GM18861 (cell line): ENCODE data around the gene SCG2.
"Not testable (repeated sequence)": the region's sequence is repeated elsewhere in the genome, so short reads cannot be mapped to it uniquely, and the experiment has no call there.

ENCODE experiments used
- ATAC-seq: cut with Tn5 transposase; IDR thresholded peaks from one replicate; pipeline ENCODE4 v1.9.1; 2021; ENCODE audit not compliant: unreplicated experiment

SCG2 gene

DNA sequence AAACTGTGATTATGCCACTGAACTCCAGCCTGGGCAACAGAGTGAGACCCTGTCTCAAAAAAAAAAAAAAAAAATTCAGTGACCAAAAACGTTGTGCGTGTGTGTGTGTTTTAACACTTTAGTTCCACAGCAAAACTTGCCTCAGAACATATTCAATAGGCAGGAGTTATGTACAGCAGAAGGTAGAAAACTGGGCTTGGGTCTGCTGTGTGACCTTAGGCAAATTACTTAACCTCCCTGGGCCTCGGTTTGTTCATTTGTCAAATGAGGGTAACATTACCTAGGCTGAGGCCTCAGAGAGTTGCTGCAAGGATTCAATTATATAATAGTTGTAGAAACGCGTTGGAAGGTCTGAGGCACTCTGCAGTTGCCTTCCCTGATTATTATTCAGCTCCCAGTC, 10.3 kb upstream of the SCG2 start:
- ATAC-seq = no peak

DNA sequence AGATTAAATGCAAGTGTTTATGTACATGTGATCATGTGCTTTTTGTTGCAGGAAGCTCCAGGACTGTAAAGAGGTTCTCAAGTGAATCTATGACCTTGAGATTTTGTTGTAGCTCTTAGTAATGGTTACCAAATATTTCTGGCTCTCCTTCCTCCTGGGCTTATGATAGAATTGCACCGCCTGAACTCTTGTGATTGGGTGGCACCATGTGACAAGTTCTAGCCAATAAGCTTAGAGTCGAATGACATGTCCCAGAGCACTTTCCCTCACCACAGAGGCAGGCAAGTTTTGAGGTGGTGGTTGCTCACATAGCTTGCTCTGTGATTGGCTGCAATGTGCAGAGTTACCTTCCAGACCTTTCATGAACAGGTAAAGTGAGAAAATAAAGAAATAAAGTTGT, 8.9 kb upstream of the SCG2 start:
- ATAC-seq = no peak

DNA sequence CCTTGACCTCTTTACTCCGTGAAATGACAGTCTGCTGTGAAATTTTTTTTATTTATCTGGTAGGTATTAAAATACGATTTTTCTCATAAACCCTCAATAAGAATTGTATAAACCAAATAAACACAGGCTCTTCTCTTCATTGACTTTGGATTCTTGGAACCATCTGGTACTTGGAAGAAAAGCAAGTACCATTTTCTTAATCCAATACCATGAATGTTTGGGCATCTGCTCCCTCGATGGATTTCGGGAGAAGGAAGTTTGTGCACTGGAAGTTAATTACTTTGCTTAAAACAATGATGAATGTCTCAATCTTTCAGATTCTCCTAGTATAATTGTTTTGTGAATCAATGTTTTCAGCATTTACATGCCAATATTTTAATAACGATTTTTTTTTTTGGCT, 5.3 kb upstream of the SCG2 start:
- ATAC-seq = no peak

DNA sequence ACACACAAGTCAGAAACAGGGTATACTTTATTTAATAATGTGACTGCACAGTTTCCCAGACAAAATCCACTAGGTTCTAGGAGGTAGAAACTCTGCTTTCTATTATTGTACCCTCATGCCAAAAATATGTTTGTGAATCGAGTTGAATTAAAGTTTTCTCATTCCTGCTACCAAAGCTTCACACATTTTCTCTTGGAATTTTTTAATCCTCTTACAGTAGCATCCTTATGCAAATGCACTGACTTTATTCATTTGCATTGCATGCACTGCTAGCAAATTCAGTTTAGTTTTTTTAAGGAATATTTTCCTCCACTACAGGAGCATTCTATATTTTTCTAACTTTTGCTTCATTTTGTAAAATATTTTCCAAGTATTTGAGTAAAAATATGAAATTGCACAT, 4.8 kb upstream of the SCG2 start:
- ATAC-seq = no peak

DNA sequence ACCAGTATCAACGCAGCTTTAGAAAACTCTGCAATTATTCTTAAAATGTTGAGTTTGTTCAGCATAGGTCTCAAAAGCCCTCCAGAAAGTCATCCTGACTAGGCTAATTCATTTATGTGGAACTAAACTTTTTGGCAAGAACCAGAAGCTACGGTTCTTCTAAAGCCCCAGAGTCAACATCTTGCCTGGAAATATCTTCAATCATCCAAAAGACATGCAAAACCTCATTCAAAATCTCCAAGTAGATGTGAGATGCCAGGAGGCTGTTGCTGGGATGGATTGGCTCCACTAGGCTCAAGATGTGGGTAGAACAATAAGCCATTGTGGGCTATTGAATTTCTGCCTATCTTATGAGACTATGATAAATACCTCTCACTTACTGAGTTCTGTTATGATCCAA, 2.1 kb upstream of the SCG2 start:
- no peak for ATAC-seq

DNA sequence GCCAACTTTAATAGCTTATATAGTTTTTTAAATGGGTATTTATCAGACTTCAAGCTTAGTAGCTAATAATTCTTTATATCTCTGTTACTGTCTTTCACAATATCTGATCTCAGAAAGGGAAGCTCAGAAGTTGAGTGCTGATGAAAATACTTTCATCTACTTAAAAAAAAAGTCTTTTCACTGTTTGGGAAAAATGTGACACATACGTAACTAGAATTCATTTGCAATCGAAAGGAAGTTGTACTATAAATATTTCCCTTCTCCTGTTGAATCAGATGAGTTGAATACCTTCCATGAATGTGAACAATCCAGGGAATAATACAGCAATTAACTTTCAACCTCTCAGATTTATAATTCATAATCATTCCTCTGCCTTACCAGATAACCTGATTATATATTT, 811 bp upstream of the SCG2 start:
- no peak for ATAC-seq

DNA sequence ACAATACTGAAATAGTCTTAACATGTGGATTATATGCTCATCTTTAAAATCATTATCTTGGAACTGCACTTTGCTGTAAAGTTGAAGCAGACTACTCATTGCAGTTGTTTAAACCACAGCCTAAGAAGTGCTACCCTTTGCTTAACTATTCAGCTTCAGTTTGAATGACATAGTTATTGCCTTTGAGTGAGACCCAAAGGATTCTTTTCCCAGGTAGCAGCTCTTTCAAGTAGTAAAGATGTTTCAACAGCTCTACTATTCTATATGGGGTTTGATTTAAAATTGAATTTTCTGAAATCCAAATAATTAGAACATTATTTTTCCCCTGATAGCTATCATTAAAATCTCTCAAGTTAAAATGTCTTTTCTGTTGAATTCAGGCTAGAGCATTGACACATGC, 1.1 kb downstream of the SCG2 start:
- ATAC-seq = no peak

DNA sequence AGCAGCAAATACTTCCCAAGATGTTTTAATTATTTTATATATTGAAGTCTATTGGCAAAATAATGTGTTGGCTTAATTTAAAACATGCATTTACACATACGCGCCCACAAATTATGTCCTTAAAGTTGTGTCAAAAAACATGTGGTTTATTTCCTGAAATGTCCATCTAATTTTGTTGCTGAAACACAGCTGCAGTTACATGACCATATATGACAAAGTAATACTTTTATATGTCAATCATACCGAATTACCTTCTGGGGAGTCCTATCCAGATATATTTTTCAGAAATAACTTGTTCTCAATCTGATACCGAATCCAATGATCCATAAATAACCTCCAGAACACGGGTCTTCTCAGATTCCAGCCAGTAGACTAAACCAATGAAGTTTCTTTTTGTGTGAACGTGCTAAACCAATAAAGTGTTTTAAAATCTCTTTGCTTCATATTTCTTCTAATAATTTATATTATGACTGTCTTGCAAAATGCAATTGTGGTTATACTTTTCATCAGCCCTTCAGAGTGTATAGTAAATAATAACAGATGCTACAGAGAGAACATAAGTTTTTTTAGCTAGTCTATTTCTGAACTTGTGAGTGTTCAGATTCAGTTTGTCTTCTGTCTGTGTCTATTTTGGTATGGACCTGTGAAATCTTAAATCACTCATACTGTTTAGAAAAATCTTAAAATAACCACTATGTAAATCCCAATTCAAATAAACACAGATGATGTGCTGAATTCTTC, 2.4 kb downstream of the SCG2 start:
- ATAC-seq = no peak

DNA sequence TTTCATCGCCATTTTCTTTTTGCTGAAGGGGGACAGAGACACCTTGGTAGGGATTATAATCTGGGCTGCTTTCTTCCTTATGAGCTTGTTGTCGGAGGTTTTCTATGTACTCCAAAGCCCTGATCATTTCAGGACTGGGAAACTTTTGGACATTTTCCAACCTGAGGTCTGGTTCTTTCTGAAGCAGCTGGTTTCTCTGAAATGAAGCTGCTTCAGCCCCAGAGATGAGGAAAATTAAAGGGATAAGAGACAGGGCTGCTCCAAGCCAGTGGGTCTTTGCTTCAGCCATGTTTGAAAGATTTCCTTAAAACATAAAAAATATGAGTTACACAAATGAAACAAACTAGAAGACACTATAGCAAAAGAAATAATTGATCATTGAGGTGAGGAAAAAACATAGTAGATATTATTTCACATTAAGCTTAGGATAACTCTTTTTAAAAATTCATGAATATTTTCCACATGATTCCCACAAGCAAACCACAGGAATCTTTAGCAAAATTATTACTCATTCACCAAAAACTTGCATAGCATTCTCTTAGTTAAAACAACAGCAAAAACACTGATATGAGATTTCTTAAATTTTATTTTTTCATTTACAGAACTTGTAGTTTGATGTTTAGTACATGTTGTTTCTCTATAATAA, 3.0 kb downstream of the SCG2 start:
- no peak for ATAC-seq

DNA sequence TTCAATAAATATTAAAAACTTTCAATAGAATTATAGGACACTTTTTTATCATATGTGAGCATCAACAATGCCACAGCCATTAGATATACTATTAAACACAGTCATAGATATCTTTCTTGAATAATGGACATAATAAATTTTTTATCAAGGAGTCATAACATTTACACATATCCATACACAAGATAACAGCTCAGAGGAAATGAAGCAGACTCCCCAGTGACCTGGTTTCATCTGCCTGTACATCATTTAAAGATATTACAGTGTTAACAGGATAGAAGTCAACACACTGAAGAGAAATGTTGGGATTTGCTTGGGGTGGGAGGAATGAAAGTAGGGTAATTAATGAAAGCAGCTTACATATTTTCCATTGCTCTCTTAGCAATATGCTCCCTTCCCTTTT, 5.1 kb downstream of the SCG2 start:
- no peak for ATAC-seq

DNA sequence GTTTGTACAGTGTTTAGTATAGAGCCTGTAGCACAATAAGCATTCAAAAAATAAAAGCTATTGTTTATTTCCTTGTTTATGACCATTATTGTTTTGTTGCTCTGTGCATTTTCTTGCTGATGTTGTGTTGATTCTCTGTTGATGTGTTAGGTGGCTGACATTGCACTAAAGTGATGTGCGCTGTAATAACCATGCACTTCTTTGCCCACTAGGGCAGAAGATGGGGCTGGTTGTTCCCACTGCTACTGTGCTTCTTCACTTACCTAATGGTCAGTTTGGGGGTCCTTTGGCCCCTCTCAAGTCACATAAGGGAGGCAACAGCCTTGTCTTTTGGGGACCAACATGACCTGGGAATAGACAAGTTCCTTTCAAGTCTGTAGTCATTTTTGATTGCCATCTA, 6.0 kb downstream of the SCG2 start:
- ATAC-seq = no peak

DNA sequence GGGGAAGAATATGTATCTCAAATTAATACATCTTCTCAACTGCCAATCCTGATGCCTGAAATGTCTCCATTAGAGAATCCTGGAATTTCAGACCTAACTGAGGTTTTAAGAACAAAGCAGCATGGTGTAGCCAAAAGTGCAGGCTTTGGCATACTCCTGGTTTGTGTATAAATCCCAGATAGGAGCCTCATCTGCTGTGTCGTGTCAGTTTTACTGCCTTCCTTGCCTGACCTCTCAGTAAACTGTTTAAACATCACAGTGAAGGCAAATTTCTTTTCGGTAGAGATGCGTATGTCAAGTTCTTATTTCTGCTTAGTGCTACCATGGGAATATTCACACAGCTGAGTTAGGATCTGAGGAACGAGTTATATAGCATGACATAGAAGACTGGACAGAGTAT, 7.3 kb downstream of the SCG2 start:
- no peak for ATAC-seq

DNA sequence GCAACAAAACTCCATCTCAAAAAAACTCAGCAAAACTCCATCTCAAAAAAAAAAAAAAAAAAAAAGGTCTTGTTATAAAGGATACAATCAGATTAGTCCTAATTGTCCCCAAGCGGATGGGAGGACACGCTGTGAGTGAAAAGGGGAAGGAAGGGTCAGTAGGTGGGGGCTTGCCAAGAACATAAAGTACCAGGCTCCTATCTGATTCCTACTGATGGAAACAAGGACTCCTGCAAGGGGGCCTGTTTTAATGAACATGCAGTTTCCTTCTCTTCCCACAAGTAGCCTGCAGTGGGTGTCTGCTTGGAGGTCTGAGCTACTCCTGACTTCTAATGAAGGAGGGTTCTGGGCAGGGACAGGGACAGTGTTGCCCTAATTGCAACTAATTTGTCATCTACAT, 7.9 kb downstream of the SCG2 start:
- ATAC-seq = no peak

DNA sequence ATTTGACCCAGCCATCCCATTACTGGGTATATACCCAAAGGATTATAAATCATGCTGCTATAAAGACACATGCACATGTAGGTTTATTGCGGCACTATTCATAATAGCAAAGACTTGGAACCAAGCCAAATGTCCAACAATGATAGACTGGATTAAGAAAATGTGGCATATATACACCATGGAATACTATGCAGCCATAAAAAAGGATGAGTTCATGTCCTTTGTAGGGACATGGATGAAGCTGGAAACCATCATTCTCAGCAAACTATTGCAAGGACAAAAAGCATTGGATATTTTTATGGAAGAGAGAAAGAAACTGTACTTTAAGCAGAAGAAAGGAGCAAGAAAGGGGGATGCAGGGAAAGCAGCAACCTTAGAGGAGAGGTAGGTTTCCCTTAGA, 9.5 kb downstream of the SCG2 start:
- not testable (repeated sequence) for ATAC-seq

DNA sequence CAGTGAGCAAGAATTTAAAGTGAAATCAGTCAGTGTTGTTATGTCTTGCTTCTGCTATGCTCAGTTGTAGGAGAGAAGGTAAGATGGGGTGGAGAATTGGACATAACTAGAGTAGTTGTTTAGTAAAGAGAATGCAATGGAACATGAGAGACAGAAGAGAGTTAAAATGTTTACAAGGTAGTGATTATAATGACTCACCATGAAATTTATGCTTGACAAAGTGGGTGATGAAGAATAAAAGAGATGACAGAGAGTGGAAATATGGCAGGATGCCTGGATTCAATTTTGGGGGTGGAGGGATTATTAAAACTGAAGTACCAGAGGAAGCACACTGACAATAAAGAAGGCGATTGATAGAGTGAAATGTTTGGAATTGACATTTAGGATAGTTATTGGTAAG, 10.6 kb downstream of the SCG2 start:
- ATAC-seq = no peak

DNA sequence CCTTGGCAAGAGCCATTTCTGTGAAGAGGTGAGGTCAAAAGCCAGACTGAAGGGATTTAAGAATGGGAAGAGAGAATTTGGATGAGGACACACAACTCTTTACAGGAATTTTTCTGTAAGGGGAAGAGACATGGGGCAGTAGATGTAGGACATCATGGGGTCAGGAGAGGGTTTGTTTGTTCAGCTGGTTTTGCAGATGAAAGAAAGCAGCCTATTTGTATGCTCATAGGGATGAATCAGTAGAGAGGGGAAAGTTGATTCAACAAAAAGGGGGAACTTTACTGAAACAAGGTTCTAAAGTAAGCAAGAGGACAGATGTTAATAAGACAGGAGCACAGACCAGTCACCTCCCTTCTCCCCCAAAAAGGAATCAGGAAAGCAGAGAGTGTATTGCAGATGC, 11.2 kb downstream of the SCG2 start:
- ATAC-seq = no peak

DNA sequence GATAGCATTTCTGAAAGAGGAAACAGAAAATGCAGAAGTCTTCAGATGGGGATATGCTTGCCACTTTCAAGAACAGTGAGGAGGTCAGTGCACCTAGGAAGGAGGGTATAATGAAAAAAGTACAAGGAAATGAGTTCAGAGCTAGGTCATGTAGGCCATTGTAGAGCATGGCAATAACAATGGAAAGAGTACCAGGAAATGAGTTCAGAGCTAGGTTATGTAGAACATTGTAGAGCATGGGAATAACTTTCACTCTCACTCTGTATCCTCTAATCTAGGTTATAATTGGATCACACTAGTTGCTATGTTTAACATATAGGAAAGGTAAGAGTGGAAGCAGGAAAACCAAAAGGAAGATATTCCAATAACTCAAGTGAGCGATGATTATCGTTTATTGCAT, 12.3 kb downstream of the SCG2 start:
- ATAC-seq = no peak

DNA sequence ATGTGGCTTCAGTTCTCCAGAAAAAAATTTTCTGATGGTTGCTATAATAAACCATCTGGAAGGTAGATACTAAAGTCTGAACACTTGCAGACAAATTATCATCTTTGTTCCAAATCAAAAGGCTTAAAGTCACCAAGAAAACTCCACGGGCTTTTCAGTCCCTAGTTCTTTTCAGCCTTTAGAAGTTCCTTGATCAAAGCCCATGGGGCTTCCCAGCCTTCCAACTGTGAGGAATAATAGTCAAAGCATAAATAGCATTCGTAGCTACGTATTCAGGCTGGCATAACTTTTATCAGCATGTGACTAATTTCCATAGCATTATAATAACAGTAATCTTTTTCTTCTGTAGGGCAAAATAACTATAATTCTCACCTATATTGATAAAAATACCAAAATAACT, 13.9 kb downstream of the SCG2 start:
- ATAC-seq = no peak

DNA sequence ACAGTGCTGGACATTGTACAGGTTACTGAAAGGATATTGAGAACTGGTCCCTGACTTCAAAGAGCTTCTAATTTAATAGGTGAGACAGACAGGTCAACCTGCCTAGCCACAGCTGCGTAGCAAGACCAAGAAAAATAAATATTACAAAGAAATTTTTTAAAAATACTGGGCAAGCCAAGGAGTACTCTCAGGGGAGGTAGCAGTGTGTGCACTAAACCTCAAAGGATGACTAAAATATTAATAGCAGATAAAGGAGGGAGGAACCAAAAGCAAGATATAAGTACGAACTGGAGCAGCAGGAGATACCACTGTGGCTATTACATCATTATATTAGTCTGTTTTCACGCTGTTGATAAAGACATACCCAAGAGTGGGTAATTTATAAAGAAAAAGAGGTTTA, 14.9 kb downstream of the SCG2 start:
- ATAC-seq = no peak

DNA sequence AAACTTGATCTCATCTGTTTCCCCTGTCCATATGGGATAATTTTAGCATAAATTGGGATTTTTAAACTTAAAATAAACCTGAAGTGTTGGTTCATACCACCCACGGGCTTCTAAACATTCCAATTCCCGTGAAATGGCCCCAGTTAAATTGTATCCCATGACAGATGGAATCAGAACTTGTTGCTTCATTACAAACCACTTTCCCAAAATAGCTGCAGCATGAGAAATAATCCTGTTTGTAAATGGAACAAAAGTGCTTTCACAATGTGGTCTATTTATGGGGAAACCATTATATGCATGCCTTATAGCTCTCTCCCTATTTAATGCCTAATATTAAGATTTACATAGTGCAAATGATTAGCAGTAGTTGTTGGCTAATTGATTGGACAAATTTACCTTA, 15.9 kb downstream of the SCG2 start:
- ATAC-seq = no peak

DNA sequence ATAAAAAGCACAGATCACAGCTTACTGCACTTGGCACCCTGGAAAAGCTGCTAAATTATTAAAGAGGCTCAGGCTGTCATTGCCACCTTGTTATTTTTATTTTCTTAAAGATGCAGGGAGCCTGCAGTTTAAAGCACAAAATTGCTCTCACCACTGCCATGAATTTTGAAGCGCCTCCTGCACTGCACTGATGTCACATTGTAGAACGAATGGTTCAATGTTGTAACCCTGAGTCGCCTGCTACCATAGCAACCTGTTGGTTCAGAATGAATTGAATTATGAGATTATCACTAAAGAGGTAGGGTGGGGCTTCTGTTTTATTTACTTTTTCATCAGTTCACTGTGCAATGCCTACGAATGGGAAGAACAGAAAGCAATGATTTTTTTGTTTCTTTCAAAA, 16.5 kb downstream of the SCG2 start:
- ATAC-seq = no peak

DNA sequence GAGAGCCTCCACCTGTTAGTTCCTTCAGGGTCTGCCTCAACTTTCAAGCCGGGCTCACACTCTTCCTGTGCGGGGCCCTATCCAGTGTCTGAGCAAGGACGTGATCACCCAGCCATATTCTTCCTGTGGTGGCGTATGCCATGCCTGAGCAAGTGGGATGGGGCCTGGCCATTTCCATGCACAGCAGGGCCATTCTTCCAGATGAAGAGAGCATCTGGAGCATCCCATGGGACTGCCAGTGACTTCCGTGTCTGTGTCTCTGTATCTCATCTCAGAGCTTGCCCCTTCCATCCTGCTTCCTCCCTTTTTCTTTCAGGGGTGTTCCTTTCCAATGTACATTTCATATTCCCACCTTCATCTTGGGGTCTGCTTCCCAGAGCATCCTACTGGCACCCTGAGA, 20.2 kb downstream of the SCG2 start:
- ATAC-seq = no peak

DNA sequence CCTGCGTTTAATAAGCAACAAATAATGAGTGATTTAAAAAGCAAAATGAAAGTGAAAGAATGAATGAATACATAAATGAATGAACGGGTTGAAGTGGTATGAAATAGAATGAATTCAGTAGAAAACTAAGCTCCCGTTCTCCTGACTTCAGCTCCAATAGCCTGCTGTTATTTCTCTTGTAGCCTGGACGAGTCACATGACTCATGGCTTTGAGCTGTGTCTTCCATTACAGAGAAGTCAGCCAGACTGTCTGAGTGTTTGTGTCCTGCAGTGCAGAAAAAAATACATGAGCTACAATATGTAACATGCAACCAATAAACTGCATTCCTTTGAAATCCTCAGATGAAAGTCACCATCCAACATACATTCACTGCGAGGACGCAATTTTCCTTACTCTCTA, 21.2 kb downstream of the SCG2 start:
- no peak for ATAC-seq
